ENCODE results near the gene GMDS. TPM values are rescaled to one million over a fixed set of nuclear protein-coding genes. Genes with fewer than 3 reads are reported as not detected.

Gene GMDS
- total and polyA plus RNA-seq, 2 donors (not counting 3 experiments of a cell fraction or from before 2014, with no cell fraction given): 9.8 to 23.5 TPM

GRCh38 chr6:2266031-2266795, 20.8 kb upstream of the GMDS start:
- Histone ChIP-seq H3K9ac (replicated peaks; ENCODE audit: extremely low read depth, insufficient read depth, low read length) (no peak overlapping the region), H3K27ac (ENCODE audit: insufficient read depth, low read depth, low read length) (no peak overlapping the region), H3K27me3 (ENCODE audit: control insufficient read depth in 2 of 2, insufficient read depth in 2 of 2, low read length in 2 of 2) (no peaks in the 10 kb centered on the region), H3K4me1 (ENCODE audit: control insufficient read depth, extremely low read depth, insufficient read depth, low read length) (no peaks in the 10 kb centered on the region), H3K36me3 (ENCODE audit: control insufficient read depth in 2 of 2, extremely low read depth in 1 of 2, insufficient read depth in 2 of 2, low read length in 2 of 2) (peaks cover 0 to 2% of the 10 kb centered on the region in 2 experiments), H3K79me2 (ENCODE audit: control insufficient read depth, insufficient read depth, low read length) (no peaks in the 10 kb centered on the region), H3K4me2 (ENCODE audit: insufficient read depth, low read length) (no peak overlapping the region), H3K9me3 (replicated peaks; ENCODE audit: control insufficient read depth, insufficient read depth, low read length) (no peaks in the 10 kb centered on the region), H3K9me1 (replicated peaks; ENCODE audit: control insufficient read depth, extremely low read depth, insufficient read depth, low read length) (no peaks in the 10 kb centered on the region), H3K4me3 (replicated peaks in 1 of 3; ENCODE audit: insufficient read depth in 1 of 3, low read depth in 1 of 3, low read length in 3 of 3) (no peak overlapping the region), H4K20me1 (replicated peaks; ENCODE audit: control insufficient read depth, extremely low read depth, insufficient read depth, low read length) (no peaks in the 10 kb centered on the region), H2AFZ (ENCODE audit: low read depth, low read length) (no peak overlapping the region)
- DNase-seq (ENCODE audit: low read depth, low spot score): no peak
- dilution Hi-C loops (cut with MboI; ENCODE audit: extremely low pct_ligation_motif_present, low sequenced_read_pairs): no loop called here
- POLR2A ChIA-PET: no interaction called here
- TF ChIP-seq CTCF (IDR thresholded peaks at IDR 0.05; ENCODE audit: extremely low read depth in 1 of 2, insufficient read depth in 1 of 2, low read depth in 1 of 2, low read length in 2 of 2): no peak
- TF ChIP-seq MAX (IDR thresholded peaks at IDR 0.05; ENCODE audit: insufficient read depth, insufficient read length): no peak
- no peak for TF ChIP-seq EZH2 (IDR thresholded peaks at IDR 0.05; ENCODE audit: borderline replicate concordance, low read depth, low read length, severe bottlenecking)
- no peak for TF ChIP-seq MYC (IDR thresholded peaks at IDR 0.05; ENCODE audit: low read depth, low read length)
- no peak for TF ChIP-seq POLR2AphosphoS5 (IDR thresholded peaks at IDR 0.05; ENCODE audit: insufficient read depth, low read depth, low read length)
- no peak for TF ChIP-seq POLR2A (IDR thresholded peaks at IDR 0.05; ENCODE audit: low read depth, low read length)
- TF ChIP-seq GATA2 (IDR thresholded peaks at IDR 0.05; ENCODE audit: insufficient read depth, insufficient read length, low read depth, low read length): no peak
- FAIRE-seq: no peak
- CTCF ChIA-PET: interaction anchor here (0.7 kb wide), 1 partner anchor 16 kb away, joined by 3 read pairs; no protein-coding TSS in a partner anchor
- intact Hi-C loops (cut with micrococcal nuclease): no loop called here
- no TSS peak for BruUV-seq (replicated peaks)

Data from endothelial cell of umbilical vein (primary cell).